ENCODE data around the gene TMEM164.

TMEM164 gene

DNA sequence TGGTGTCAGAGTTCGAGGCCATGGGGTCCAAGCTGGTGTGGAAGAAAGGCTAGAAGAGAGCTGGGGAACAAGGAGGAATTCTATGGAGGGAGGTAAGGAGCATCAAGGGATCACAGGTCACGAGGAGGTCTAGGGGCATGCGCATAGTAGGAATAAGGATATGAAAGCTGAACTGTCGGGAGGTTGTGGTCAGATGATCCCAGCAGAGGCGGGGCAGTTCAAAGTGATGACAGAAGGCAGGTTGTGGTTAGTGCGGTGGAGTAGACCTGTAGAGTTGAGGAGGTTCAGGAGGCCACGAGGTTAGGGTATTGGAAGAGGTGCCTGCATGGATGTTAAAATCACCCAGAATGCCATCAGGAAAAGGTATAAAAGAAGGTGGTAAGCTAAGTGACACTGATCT, 156.3 kb downstream of the TMEM164 start:
- in situ Hi-C loops (cut with HindIII; ENCODE audit: low pct_unique_long_range_greater_than_20kb, low sequenced_read_pairs), result no loop called here
- no peak for TF ChIP-seq JUND (IDR thresholded peaks at IDR 0.05; ENCODE audit: low read depth)
- no peak for DNase-seq (ENCODE audit: low read depth in 1 of 2, low spot score in 1 of 2)

DNA sequence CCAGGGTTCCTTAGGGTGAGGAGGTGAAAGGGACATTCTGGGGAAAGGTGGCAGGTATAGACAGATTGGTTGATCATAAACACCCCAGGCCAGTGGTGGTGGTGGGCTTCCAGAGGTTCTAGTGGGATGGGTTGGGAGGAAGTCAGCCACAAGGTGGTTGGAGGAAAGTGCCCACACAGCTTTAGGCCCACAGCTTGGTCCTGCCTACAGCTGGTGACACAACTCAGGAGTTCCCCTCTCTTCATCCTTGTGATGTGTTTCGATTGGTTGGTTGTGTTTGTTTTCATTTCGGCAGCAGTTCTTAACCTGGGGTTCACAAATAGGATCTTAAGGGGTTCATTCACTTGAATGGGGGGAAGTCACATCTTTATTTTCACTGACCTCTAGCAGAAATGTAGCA, 157.0 kb downstream of the TMEM164 start:
- TF ChIP-seq JUND (IDR thresholded peaks at IDR 0.05; ENCODE audit: low read depth), result no peak
- DNase-seq (ENCODE audit: low read depth in 1 of 2, low spot score in 1 of 2), result no peak
- in situ Hi-C loops (cut with HindIII; ENCODE audit: low pct_unique_long_range_greater_than_20kb, low sequenced_read_pairs), result no loop called here

DNA sequence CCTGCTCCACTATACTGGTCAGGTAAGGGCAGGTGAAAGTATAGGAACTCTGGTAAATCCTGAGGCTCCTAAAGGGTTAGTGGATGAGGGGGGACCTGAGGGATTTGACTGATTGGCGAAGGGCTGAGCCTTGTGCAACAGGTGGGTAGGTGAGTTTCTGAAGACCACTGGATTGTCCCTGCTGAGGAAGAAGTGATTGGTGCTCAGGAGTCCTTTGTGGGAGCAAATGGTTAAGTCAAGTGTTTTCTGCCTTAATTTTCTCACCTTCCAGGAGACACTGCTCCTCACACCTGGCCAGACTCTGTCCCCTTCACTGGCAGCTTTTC, 158.4 kb downstream of the TMEM164 start:
- no peak for DNase-seq (ENCODE audit: low read depth in 1 of 2, low spot score in 1 of 2)
- no peak for TF ChIP-seq JUND (IDR thresholded peaks at IDR 0.05; ENCODE audit: low read depth)
- in situ Hi-C loops (cut with HindIII; ENCODE audit: low pct_unique_long_range_greater_than_20kb, low sequenced_read_pairs), result no loop called here

DNA sequence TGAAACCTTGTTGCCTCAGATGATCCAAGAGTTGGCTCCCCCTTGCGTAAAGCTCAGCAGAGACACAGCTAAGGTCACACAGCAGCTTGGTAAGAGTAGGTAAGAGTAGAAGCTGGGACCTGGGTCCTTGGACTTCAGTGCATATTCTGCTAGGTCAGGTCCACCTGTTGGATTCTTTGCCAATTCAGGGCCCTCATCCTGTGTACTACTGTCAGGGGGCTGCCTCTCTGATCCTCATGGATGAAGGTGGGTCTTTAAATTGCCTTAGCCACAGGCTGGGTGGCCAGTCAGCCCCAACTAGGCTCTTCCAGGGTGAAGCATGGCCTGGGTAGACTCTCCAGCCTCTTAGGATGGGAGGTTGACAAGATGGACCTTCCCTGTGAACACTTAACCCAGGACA, 159.2 kb downstream of the TMEM164 start:
- in situ Hi-C loops (cut with HindIII; ENCODE audit: low pct_unique_long_range_greater_than_20kb, low sequenced_read_pairs), result no loop called here
- DNase-seq (ENCODE audit: low read depth in 1 of 2, low spot score in 1 of 2), result no peak
- TF ChIP-seq JUND (IDR thresholded peaks at IDR 0.05; ENCODE audit: low read depth), result no peak

DNA sequence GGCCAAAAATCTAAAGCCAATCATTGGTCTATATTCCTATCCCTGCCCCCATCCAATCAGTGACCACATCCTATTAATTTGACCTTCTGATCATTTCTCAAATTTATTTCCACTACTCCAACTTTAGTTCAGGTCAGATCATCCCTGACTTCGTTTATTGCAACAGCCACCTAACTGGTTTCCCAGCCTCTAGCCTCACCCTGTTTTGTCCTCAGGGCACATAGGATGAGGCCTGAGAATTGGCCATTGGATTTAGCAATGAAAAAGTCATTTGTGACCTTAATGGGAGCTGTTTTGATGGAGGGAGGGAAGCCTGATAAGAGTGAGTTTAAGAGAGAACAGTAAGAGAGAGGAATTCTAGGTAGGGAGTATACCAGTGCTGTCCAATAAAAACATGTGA, 160.0 kb downstream of the TMEM164 start:
- no peak for TF ChIP-seq JUND (IDR thresholded peaks at IDR 0.05; ENCODE audit: low read depth)
- in situ Hi-C loops (cut with HindIII; ENCODE audit: low pct_unique_long_range_greater_than_20kb, low sequenced_read_pairs), result no loop called here
- peak in 1 of 2 experiments; percentile 36 for DNase-seq (ENCODE audit: low read depth in 1 of 2, low spot score in 1 of 2)

DNA sequence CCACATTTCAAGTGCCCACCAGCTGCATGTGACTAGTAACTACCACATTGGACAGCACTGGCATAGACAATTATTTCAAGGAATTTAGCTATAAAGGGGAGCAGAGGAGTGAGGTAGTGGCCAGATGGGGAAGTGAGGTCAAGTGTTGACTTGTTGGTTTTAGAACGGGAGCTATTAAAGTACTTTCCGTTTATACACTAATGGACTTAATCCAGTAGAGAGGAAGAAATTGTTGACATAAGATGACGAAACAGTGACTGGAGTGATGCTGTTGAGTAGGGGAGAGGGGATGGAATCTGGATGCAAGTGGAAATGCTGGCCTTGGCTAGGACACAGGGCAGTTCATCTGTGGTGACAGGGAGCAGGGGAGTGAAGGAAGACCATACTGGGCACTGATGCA, 160.6 kb downstream of the TMEM164 start:
- in situ Hi-C loops (cut with HindIII; ENCODE audit: low pct_unique_long_range_greater_than_20kb, low sequenced_read_pairs), result no loop called here
- no peak for DNase-seq (ENCODE audit: low read depth in 1 of 2, low spot score in 1 of 2)
- no peak for TF ChIP-seq JUND (IDR thresholded peaks at IDR 0.05; ENCODE audit: low read depth)

DNA sequence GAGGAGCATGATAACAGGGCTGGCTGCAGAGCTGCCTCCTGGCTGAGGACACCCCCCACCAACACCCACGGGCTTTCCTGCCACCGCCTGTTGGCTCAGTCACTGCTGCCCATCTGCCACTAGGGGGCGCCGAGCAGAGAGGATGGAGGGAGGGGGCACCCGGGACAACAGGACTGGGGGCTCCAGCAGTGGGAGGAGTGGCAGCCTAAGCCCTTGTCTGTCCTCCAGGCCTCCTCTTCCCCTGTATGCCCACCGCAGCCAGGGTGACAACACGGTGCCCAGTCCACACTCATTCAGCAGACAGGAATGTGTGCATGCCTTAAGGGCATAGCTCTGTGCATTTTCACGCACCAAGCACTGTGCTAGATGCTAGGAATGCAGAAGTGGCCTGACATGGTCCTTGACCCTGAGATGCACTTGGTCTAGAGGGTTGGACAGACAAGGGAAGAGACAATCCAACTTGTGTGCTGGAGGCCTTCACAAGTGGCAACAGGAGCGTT, 165.1 kb downstream of the TMEM164 start:
- in situ Hi-C loops (cut with HindIII; ENCODE audit: low pct_unique_long_range_greater_than_20kb, low sequenced_read_pairs), result no loop called here
- no peak for TF ChIP-seq JUND (IDR thresholded peaks at IDR 0.05; ENCODE audit: low read depth)
- DNase-seq (ENCODE audit: low read depth in 1 of 2, low spot score in 1 of 2), result peak in 1 of 2 experiments; percentile 48

DNA sequence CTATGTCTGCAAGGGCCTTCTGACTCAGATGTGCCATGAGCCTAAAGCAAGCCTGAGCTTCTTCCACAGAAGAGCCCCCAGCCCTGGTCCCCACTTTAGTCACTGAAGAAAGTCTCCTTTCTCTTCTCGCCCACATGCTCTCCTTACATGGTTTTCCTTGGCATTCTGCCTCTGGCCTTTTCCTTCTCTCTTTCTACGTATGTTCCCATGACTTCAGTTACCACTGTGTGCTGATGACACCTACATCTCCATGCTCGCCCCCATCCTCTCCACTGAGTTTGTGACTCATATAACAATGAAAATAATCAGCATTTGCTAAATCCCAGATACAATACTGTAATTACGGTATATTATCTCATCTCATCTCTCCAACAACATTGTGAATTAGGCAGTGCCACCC, 165.7 kb downstream of the TMEM164 start:
- in situ Hi-C loops (cut with HindIII; ENCODE audit: low pct_unique_long_range_greater_than_20kb, low sequenced_read_pairs), result no loop called here
- no peak for DNase-seq (ENCODE audit: low read depth in 1 of 2, low spot score in 1 of 2)
- TF ChIP-seq JUND (IDR thresholded peaks at IDR 0.05; ENCODE audit: low read depth), result no peak

DNA sequence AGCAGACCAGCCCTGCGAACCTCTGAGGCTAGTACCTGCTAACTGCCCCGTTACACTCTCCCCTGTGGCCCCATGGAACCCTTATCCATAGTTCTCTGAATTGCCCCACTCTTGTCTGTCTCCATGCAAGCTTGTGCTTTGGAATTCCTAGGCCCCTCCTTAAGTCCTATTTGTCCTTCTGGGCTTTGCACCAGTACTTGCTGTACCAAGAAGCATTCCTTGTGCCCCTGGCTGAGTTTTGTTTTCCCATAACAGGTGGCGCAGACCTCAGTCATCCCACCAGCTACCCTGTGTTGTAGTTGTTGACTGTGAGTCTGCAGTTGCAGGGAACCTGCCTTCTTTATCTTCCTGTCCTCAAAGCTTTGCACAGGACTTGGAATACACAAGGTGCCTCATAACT, 167.1 kb downstream of the TMEM164 start:
- in situ Hi-C loops (cut with HindIII; ENCODE audit: low pct_unique_long_range_greater_than_20kb, low sequenced_read_pairs), result no loop called here
- TF ChIP-seq JUND (IDR thresholded peaks at IDR 0.05; ENCODE audit: low read depth), result no peak
- DNase-seq (ENCODE audit: low read depth in 1 of 2, low spot score in 1 of 2), result no peak

DNA sequence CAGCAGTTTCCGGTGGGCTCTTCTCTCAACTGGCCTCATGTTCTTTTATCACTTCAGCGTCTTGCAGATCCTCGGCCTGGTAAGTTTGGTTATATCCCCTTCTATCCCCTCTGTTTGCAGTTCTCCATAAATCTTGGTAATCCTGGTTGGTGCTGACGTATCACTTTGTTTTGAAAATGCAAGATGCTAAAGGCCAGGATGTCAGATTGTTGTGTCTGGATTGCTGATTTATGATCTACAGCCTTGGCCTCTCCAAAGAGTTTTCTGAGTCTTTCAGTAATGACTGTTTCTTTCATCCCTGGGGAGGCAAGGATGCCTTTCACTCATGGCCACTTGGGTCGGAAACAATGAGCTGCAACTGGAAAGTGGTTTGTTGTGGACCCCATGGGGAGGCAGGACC, 168.5 kb downstream of the TMEM164 start:
- no peak for DNase-seq (ENCODE audit: low read depth in 1 of 2, low spot score in 1 of 2)
- in situ Hi-C loops (cut with HindIII; ENCODE audit: low pct_unique_long_range_greater_than_20kb, low sequenced_read_pairs), result no loop called here
- TF ChIP-seq JUND (IDR thresholded peaks at IDR 0.05; ENCODE audit: low read depth), result no peak

DNA sequence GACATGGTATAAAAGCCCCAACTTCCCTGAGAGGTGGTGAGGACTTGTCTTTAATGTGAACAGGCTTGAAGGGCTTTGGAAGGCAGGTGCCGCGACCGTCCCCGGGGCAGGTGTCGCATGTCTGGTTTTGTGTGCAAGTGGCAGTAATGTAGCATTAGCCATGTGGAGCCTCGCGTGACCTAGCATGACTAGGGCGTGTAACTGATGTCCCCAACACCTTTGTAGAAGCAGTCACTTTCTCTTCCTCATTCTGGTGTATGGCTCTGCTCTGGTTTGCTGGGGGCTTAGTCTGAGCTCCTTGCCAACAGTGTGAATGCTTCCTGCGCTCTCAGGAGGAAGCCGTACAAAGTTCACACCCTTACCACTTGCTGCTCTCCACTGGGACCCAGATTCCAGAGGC, 169.3 kb downstream of the TMEM164 start:
- no peak for TF ChIP-seq JUND (IDR thresholded peaks at IDR 0.05; ENCODE audit: low read depth)
- in situ Hi-C loops (cut with HindIII; ENCODE audit: low pct_unique_long_range_greater_than_20kb, low sequenced_read_pairs), result no loop called here
- no peak for DNase-seq (ENCODE audit: low read depth in 1 of 2, low spot score in 1 of 2)

DNA sequence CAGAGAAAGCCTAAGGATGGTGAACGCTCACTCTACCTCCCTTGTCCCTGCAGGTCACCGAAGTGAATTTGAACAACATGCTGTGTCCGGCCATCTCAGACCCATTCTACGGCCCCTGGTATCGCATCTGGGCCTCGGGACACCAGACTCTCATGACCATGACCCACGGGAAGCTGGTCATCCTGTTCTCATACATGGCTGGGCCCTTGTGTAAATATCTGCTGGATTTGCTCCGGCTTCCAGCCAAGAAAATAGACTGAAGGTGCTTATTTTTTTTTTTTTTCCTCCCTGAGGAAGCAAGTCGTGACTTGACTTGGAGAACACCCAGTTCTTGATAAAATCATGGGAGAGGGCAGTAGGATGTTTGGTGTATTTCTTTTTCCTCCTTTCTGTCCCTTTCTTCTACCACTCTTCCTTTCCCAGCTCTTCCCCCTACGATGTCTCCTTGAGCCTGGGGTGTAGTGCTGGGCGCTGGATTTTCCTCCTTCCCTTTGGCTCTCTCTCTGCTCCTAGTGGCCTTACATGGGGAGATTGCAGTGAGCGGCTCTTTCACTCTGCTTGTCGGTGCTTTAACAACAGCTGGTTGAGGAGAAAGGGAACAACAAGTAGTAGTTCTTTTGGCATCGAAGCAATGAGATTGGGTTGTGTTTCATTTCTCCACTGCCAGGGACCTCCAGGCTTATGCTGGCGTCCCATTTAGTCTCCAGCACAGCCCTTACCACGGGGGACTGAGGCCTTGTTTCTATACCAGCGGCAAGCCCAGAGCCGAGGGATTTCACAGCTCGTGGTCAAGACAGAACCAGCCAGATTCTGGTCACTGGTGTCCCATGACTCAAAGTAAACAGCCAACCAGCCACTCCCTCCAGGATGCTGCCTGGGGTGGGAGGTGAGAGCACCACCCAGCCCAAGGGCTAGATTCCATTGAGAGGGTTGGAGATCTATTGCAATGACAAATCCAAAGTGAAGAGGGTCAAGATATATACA, 170.6 kb downstream of the TMEM164 start:
- in situ Hi-C loops (cut with HindIII; ENCODE audit: low pct_unique_long_range_greater_than_20kb, low sequenced_read_pairs), result no loop called here
- DNase-seq (ENCODE audit: low read depth in 1 of 2, low spot score in 1 of 2), result peak in 1 of 2 experiments; percentile 64
- no peak for TF ChIP-seq JUND (IDR thresholded peaks at IDR 0.05; ENCODE audit: low read depth)

DNA sequence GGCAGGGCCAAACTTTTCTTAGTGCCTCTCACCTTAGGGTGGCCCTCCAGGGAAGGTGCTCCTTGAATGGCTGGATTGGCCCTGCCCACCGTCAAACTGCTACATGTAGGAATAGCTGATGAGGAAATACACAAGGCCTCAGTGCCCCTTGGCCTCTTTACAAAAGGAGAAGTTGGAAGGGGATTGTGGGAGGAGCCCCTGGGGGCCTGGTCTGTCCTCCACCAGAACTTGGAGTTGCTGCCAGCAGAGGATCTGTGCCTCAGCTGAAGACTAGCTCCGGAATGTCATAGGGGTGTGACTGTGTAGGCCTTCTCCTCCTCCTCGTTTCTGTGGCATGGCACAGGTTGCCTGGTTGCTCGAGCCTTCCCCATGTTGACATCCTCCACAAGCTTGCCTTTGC, 172.2 kb downstream of the TMEM164 start:
- no peak for TF ChIP-seq JUND (IDR thresholded peaks at IDR 0.05; ENCODE audit: low read depth)
- in situ Hi-C loops (cut with HindIII; ENCODE audit: low pct_unique_long_range_greater_than_20kb, low sequenced_read_pairs), result no loop called here
- DNase-seq (ENCODE audit: low read depth in 1 of 2, low spot score in 1 of 2), result no peak
